ENCODE measurements around the gene PDE4D.

Gene PDE4D

GRCh38 chr5:59157068-59157467, 736.5 kb downstream of the PDE4D start:
- DNase-seq: no peak

GRCh38 chr5:59152701-59153245, 740.8 kb downstream of the PDE4D start:
- no peak for DNase-seq

- no peak for DNase-seq
These were observed 742.2 kb downstream of the PDE4D start for GRCh38 chr5:59151162-59151889.

GRCh38 chr5:59149827-59150226, 743.7 kb downstream of the PDE4D start:
- no peak for DNase-seq

GRCh38 chr5:59149271-59149670, 744.3 kb downstream of the PDE4D start:
- no peak for DNase-seq

- DNase-seq: no peak
These were observed 746.8 kb downstream of the PDE4D start for GRCh38 chr5:59146729-59147128.

- DNase-seq: no peak
These were observed 749.6 kb downstream of the PDE4D start for GRCh38 chr5:59143926-59144333.

- no peak for DNase-seq
These were observed 750.6 kb downstream of the PDE4D start for GRCh38 chr5:59142927-59143326.

GRCh38 chr5:59142138-59142537, 751.4 kb downstream of the PDE4D start:
- DNase-seq: no peak

GRCh38 chr5:59140133-59140532, 753.4 kb downstream of the PDE4D start:
- DNase-seq: no peak

GRCh38 chr5:59139695-59140094, 753.8 kb downstream of the PDE4D start:
- no peak for DNase-seq

- no peak for DNase-seq
These were observed 755.0 kb downstream of the PDE4D start for GRCh38 chr5:59138509-59138908.

GRCh38 chr5:59137846-59138245, 755.7 kb downstream of the PDE4D start:
- no peak for DNase-seq

- no peak for DNase-seq
These were observed 757.0 kb downstream of the PDE4D start for GRCh38 chr5:59136549-59136948.

- no peak for DNase-seq
These were observed 758.9 kb downstream of the PDE4D start for GRCh38 chr5:59134471-59135163.

GRCh38 chr5:59133764-59134261, 759.7 kb downstream of the PDE4D start:
- DNase-seq: no peak

GRCh38 chr5:59132131-59132530, 761.4 kb downstream of the PDE4D start:
- no peak for DNase-seq

- no peak for DNase-seq
These were observed 763.1 kb downstream of the PDE4D start for GRCh38 chr5:59130431-59130830.

GRCh38 chr5:59128646-59129290, 764.8 kb downstream of the PDE4D start:
- no peak for DNase-seq

GRCh38 chr5:59126708-59127573, 766.6 kb downstream of the PDE4D start:
- no peak for DNase-seq

GRCh38 chr5:59126016-59126707, 767.4 kb downstream of the PDE4D start:
- no peak for DNase-seq
